ENCODE results near the gene YARS1.

Gene YARS1

GRCh38 chr1:32765570-32766327 is 51.4 kb downstream of the YARS1 start:
- DNase-seq (no peak), ATAC-seq (no peak)

GRCh38 chr1:32764826-32765569 is 52.2 kb downstream of the YARS1 start:
- no peak for DNase-seq

GRCh38 chr1:32763221-32763620 is 53.9 kb downstream of the YARS1 start:
- DNase-seq (no peak), ATAC-seq (no peak)

More at GRCh38 chr1:32764826-32765569, 52.2 kb downstream of the YARS1 start:
- no peak for ATAC-seq

GRCh38 chr1:32761936-32762335 is 55.2 kb downstream of the YARS1 start:
- no peak for DNase-seq
- no peak for ATAC-seq

- ATAC-seq, result peak; percentile 83
- DNase-seq, result peak; percentile 60
Observed at GRCh38 chr1:32761253-32761877, 55.8 kb downstream of the YARS1 start.

GRCh38 chr1:32759997-32760623 is 57.0 kb downstream of the YARS1 start:
- ATAC-seq, result no peak
- no peak for DNase-seq

- DNase-seq (no peak), ATAC-seq (no peak)
Observed at GRCh38 chr1:32759521-32759981, 57.6 kb downstream of the YARS1 start.

- no peak for DNase-seq
Observed at GRCh38 chr1:32758795-32759430, 58.2 kb downstream of the YARS1 start.

GRCh38 chr1:32758177-32758794 is 58.9 kb downstream of the YARS1 start:
- ATAC-seq, result no peak
- no peak for DNase-seq

More at GRCh38 chr1:32758795-32759430, 58.2 kb downstream of the YARS1 start:
- no peak for ATAC-seq

- DNase-seq (no peak), ATAC-seq (no peak)
Observed at GRCh38 chr1:32757213-32757895, 59.8 kb downstream of the YARS1 start.

GRCh38 chr1:32755810-32756159 is 61.4 kb downstream of the YARS1 start:
- no peak for DNase-seq
- ATAC-seq, result no peak

- ATAC-seq (no peak), DNase-seq (no peak)
Observed at GRCh38 chr1:32755098-32755809, 61.9 kb downstream of the YARS1 start.

GRCh38 chr1:32754317-32755097 is 62.7 kb downstream of the YARS1 start:
- DNase-seq (peak; percentile 38), ATAC-seq (peak; percentile 72)

- ATAC-seq (peak; percentile 75), DNase-seq (peak; percentile 78)
Observed at GRCh38 chr1:32753532-32754316, 63.4 kb downstream of the YARS1 start.

- no peak for DNase-seq
- no peak for ATAC-seq
Observed at GRCh38 chr1:32749771-32750170, 67.4 kb downstream of the YARS1 start.

GRCh38 chr1:32749332-32749731 is 67.8 kb downstream of the YARS1 start:
- ATAC-seq (no peak), DNase-seq (no peak)

- DNase-seq, result no peak
- no peak for ATAC-seq
Observed at GRCh38 chr1:32748926-32749325, 68.2 kb downstream of the YARS1 start.

GRCh38 chr1:32748348-32748747 is 68.8 kb downstream of the YARS1 start:
- no peak for DNase-seq

GRCh38 chr1:32746130-32746529 is 71.0 kb downstream of the YARS1 start:
- ATAC-seq, result no peak
- no peak for DNase-seq

More at GRCh38 chr1:32748348-32748747, 68.8 kb downstream of the YARS1 start:
- no peak for ATAC-seq
